HG03439 (cell line): ENCODE data around the gene MINDY4.

Source experiments
- ATAC-seq: cut with Tn5 transposase; IDR thresholded peaks from one replicate; pipeline ENCODE4 v1.9.1; 2021; ENCODE audit warnings: mild to moderate bottlenecking, moderate library complexity; ENCODE audit not compliant: unreplicated experiment

MINDY4 gene

DNA sequence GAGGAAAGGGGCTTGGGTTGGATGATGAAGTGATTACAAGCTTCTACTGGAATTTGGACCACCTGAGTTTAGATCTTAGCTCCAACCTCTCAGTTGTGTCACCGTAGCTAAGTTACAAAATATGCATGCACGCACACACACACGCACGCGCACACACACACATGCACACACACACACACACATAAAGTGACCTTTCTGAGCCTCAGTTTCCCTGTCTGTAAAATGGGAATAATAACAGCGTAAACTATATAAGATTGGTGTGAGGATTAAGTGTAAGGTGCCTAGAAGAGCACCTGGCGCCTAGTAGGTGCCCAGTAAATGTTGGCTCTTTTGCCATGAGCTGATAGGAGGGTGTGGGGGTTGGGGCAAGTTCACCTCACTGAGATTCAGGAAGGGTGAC lies 127.8 kb downstream of the MINDY4 start:
- ATAC-seq = no peak

DNA sequence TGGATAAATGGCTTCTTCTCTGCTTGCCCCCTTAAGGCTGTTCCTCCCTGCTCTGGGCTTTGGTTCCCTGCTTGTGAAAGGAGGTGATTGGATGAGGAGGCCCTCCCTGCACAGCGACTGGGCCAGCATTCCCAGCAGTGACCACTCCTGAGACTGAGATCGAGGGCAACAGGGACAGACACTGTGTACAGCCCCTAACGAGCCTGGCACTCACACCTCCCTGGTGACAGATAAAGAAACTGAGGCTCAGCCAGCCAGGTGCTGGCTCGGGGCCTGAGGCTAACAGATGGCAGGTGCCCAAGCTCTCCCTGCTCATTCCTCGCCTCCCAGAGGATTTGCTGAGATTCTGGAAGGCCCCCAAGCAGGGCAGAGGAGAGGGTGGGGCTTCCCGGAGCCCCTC lies 128.4 kb downstream of the MINDY4 start:
- no peak for ATAC-seq

DNA sequence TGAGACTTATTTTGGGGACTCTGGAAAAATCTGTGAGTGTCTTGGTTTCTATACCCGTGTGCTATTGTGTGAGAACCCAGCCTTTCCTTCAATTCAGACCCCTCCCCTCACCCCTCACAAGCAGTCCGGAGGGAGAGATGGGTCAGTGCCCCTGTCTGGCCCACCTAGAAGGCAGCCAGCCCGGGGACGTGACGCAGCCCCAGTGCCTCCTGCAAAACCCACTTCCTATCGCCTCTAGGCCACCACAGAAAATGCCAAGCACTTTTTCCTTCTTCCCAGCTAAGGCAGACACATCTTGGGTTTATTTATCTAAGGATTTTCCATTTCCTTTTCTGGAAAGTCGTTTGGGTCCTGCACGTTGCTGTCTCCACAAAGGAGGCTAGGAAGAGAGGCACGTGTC lies 128.8 kb downstream of the MINDY4 start:
- ATAC-seq = no peak

DNA sequence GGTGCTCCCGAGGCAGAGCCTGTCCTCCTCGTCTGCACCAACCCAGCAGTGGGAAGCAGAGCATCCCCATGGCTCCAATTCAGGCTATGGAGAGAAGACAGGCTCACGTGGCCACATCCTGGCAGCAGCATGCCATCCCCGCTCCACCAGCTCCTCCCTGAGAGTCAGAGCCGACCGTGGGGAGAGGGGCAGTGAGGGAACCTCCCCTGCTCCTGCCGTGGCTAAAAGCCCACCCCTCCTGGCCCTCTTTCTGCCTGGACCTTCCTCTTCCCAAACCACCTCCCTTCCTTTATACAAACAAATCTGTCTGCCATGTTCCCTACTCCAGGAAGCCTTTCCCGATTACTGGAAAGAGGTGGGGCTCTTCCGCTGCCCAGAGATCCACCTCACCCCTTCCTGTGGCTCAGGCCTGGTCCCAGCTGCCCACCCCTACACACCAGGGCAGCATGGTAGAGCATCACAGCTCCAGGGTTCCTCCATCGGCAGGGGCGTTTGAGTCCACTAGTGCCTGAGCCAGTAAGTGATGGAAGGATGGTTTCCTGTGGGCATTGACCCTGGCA lies 129.7 kb downstream of the MINDY4 start:
- ATAC-seq = no peak

DNA sequence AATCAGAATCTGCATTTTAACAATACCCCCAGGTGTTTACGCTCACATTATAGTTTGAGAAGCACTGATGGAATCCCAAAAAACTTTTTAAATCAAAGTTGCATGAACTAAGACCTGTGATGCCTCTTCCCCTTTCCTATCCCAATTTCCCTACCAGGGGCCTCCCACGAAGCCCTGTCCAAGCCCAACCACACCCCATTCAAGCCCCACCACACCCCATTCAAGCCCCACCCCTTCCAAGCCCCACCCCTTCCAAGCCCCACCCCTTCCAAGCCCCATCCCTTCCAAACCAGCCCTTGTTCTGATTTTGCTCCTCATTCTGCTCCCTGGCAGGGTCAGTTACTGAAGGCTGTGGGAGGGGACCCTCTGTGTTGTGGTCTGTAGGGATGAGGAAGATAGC lies 130.6 kb downstream of the MINDY4 start:
- ATAC-seq = no peak

DNA sequence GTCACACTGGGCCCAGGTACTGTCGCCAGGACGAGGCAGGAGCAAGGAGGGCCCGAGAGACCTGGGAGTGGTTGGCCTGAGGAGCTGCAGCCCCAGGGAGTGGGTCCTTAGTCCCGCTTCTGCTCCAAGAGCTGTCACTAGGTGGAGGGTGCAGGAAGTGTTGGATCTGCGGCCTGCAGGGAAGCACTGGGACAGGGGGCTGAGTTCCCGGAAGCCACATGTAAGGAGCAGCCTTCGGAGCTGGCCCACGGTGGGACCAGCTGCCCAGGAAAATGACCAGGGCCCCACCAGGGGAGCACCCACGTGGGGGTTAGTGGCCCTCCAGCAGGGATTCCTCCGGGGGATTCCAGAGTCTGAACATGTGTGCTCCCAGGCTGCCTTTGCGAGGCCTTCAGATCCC lies 131.2 kb downstream of the MINDY4 start:
- no peak for ATAC-seq

DNA sequence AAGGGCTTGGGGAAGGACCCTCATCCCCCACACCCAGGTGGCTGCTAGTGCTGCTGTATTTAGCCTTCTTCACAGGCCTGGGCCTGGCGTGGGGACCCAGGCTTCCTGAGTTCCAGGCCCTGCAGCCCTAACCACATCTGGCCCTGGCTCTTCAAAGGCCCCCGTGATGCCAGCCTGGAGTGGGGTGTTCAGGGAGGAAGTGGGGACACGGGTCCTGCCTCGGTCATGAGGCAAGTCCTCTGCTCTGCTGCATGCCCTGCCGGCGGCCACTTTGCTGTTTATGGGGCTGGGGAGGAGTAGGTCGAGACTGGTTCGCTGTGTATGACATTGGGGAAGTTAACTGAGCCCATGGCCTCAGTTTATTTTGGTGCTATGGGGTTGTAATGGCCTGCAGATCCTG lies 131.9 kb downstream of the MINDY4 start:
- no peak for ATAC-seq

DNA sequence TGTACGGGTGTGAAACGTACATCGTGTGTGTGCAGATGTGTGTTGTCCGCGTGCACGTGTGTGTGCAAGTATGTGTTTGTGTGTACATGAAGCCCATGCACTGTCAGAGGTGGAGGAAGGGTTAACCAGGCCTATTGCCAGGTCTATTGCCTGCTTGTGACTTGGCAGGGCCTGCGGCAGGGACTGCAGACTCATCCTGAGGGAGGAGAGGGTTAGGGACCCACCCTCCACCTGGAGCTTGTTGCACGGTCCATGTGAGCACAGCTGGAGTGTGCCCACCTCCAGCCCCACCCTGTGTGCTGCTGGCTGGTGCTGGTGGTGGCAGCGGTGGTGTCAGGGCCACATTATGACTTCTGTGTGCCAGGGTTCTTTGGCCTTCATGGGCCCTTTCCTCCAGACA lies 133.3 kb downstream of the MINDY4 start:
- no peak for ATAC-seq

DNA sequence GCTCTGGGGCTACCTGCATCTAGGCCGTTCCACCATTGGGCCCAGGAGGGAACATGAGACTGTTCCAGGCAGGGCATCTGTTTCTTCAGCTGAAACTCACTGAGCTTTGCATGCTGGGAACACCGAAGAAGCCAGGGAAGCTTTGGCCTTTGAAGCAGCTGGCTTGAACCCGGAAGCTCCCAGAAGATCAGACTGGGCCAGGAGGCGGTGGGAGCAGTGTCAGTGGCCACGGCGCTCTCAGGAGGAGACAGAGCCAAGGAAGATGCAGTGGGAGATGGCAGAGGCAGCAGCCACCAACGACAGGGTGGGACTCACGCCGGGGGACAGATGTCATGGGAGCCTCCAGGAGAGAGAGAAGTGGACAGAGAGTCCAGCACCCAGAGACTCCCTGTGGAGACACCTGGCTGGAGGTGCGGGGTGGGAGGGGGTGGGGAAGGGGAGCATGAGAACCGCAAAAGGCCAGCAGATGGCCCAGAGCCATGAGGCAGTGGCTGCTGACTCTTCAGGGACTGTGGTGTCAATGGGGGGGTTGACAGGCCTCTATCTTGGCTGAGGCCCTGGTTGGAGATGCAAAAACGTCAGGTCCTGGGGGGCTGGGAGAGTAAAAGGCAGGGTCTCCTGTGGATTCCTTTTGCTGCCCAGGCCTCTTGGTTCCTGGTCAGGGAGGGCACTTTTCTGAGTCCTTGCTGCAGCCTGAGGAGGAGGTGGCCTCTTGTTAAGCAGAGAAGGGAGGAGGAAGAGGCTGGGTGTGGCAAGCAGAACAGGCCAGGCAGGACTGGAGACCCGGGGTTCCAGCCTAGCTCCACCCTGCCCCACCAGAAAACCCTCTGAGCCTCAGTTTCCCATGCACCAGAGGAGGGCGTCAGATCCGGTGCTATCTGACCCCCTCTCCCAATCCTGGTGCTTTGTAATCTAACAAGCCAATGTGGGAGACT lies 134.1 kb downstream of the MINDY4 start:
- no peak for ATAC-seq

DNA sequence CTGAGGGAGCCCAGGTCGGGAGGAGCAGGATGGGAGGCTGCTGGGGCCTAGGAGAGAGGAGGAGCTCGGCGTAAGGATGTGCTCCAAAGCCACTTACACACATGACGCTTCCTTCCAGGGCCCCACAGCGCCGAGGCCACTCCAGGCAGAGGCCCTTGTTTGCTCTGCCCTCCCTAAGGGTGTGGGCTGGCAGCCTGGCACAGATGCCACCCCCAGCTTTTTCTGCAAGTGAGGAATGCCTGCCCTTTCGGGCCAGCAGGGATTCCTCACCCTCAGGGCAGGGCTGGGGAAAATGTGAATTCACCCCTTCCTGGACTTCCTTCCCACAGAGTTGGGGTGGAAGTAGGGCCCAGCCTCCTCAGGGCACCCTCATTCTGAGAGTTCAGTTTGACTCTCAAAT lies 134.8 kb downstream of the MINDY4 start:
- ATAC-seq = no peak

DNA sequence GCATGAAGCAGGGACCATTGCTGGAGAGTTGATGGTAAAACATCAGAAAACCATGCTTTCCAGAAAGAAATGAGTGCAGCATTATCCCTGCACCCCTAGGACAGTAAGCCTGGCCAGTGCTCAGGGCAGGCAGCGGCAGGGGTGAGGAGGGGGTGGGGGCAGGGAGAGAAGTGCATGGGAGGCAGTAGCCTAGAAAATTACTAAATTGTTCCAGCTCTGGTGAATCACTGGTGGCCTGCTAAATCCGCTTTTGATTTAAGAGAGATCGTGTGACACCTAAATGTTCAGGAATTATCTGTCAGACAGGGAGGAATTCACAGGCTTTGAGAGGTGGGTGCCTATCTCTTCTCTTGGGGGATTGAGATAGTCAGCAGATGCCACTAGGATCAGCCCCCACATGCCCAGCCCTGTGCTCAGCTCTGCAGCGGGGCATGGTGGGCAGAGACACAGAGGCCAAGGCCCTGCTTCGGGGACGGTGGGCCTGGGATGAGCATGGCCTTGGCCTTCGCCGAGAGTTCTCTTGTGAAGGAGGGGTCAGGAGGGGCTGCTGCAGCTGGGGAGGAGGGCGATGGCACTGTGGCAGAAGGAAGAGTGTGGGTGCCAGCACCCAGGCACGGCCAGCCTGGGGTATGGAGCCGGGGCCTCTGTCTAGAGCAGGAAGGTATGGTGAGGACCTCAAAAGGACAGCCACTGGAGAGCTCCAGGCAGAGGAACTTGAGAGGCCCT lies 135.5 kb downstream of the MINDY4 start:
- ATAC-seq = no peak

DNA sequence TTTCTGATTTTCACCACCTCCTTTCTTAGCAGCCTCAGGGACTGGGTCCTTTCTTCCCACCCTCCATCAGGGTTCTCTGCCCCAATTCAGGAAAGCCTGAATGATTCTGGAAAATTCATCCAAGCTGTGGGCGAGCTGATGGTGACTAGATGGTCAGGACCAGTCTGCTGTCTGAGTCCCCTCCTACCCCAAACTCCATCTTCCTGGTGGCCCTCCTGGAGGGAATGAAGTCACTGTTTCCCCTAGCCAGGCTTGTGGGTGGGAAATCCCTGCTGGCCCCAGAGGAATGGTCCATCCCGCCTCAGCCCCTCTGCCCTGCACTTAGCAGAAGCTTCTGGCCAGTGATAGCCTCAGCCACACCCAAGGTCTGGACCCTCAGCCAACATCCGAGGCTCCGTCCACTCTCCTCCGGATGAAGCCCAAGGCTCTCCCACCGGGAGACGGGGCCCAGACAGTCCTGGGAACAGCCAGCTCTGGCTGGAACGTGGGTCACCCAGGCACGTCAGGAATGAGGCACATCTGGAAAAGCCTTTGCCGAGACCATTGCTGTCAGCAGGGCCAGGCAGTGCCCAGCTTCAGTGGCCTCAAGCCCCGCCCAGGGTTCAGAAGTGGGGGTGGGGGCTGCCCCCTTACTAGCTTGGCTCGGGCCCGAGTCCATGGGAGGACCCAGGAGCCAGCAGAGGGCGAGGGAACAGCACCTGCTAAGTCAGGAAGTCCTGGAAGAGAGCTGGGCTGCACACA lies 136.5 kb downstream of the MINDY4 start:
- ATAC-seq = no peak

DNA sequence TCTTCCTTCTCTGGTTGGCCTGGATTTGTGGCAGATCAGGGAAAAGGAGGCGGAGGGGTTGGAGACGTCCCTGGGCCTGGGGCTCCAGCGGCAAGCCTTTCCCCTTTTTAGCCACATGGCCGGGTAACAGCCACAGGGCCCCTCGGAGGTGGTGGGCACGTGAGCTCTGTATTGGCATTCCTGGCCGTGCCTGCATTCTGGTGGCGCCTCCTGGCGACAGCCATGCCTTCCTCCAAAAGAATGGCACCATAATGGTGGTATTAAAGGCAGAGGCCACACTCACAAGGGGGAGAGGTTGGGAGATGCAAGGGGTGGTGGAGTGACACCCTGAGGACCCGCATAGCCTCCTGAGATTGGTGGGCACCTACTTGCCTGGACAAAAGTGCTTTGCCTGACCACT lies 137.5 kb downstream of the MINDY4 start:
- no peak for ATAC-seq

DNA sequence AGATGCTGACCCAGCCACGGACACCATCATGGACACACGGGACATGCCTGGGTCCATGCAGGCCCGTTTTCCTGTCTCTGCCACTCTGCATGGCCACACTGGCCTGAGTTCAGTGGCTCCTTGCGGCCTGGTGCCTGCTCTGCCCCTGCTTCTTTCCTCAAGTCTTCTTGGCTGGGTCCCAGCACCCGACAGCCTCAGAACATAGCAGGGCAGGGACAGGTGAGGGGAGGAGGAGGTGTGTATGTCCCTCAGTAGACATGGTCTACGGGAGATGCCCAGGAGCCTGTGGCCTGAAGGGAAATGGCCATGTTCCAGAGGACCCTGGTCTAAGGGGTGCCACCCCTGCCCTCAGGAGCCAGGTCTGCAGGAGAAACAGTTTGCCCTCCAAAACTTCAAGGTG lies 138.2 kb downstream of the MINDY4 start:
- ATAC-seq = no peak

DNA sequence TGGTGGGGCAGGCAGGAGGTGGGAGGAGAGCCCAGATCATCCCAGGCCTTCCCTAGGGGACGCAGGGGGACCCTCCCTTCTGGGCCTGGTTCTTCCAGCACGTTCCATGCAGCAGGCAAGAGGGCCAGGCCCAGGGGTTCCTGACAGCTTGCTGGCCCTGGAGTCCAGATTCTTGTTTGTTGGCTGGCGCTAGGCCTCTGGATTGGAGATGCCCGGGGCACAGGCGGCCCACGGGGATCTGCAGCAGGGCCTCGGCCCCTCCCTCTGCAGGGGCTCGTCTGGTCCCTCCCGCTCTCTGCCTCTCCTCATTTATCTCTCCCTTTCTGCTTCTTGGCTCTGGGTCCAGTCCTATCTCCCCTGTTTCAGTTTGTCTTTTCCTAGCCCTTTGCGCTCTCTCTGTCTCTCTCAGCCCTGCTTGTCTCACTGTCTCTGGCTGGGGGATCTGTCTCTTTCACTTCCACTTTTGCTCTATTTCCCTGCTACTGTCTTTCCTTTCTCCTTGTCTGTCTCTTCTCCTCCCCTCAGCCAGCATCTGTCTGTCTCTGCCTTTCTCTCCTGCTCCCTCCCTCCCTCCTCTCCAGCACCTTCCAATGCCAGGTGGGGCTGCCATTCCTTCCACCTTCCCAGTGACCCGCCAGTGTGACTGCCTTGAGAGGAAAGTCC lies 139.3 kb downstream of the MINDY4 start:
- no peak for ATAC-seq

DNA sequence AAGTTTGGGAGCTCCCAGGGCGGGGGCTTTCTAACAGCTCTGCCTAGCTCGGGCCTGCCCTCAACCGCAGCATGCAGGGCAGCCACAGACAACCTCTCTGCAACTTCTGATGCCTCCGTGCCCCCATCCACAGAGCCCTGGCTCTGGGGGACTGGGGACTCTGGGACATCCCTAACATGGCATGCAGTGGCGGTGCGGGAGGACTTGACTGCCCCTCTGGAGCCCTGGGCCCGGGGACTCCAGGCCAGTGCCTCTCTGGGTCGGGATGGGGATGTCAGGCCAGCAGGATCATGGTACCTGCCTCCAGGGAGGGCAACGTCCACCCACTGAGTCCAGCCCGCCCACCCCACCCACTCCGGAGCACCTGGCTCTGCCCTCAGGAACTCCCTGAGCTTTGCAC lies 139.9 kb downstream of the MINDY4 start:
- no peak for ATAC-seq

DNA sequence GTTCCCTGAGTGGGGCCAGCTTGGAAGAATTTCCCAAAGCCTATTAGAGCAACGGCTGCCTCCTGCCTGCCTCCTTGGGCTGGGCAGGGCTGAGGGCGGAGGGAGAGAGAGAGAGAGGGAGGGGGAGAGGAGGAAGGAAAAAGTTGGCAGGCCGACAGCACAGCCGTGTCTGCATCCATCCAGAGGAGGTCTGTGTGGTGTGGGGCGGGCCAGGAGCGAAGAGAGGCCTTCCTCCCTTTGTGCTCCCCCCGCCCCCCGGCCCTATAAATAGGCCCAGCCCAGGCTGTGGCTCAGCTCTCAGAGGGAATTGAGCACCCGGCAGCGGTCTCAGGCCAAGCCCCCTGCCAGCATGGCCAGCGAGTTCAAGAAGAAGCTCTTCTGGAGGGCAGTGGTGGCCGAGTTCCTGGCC lies 140.3 kb downstream of the MINDY4 start, which contains the start of gene AQP1:
Gene AQP1, plus strand, starts transcription at position 293 of the 409 bp plus-strand sequence. Its CDS starts 57 bp downstream, at position 350.
- ATAC-seq = no peak

DNA sequence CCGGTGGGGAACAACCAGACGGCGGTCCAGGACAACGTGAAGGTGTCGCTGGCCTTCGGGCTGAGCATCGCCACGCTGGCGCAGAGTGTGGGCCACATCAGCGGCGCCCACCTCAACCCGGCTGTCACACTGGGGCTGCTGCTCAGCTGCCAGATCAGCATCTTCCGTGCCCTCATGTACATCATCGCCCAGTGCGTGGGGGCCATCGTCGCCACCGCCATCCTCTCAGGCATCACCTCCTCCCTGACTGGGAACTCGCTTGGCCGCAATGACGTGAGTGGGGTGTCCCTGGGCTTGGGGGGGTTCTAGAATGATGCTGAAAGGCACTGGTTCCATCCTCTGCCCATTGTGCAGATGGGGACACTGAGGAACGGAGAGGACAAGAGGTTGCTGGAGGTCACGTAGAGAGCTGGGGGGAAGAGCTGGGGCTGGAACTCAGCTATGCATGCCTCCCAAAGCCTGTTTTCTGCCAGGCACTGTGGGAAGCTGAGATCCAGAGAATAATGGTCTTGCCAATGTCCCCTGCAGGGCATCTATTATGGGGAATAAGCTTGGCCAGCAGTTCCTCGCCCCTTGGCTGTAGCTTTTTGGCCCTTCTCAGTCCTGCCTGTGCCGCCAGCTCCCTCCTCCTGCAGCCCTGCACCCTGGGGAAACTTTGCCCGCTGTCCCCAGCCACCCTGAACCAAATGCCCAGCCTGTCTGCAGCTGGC lies 141.0 kb downstream of the MINDY4 start:
- ATAC-seq = no peak

DNA sequence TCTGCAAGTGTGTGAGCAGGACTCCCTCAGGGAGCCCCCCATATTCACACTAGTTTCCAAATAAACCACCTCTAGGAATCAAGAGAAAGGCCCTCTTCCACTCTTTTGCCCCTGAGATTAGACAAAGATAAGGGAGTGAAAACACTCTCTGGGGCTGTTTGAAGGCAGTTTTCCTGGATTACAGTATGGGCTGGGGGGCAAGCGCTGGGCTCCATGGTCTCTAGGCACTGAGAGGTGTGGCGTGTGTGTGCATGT lies 141.4 kb downstream of the MINDY4 start:
- no peak for ATAC-seq
